ENCODE measurements around the gene KXD1. TPM values are rescaled to one million over a fixed set of nuclear protein-coding genes. Genes with fewer than 3 reads are reported as not detected.

Gene KXD1
- total RNA-seq, 1 donor from 2014 or later, result 63.4 TPM

- Mint-ChIP-seq H3K27ac (ENCODE audit: unreplicated experiment) (peak overlapping the region; percentile 77), H3K9me3 (ENCODE audit: low read depth) (no peaks in the 10 kb centered on the region), H3K4me3 (ENCODE audit: unreplicated experiment) (peak overlapping the region; percentile 84), H3K36me3 (ENCODE audit: low read depth) (peaks cover 6% of the 10 kb centered on the region), H3K27me3 (ENCODE audit: low read depth) (no peaks in the 10 kb centered on the region), H3K4me1 (ENCODE audit: low read depth) (peaks cover 16% of the 10 kb centered on the region)
- no peak for DNase-seq (ENCODE audit: low spot score)
- TF ChIP-seq, protein P1, sequence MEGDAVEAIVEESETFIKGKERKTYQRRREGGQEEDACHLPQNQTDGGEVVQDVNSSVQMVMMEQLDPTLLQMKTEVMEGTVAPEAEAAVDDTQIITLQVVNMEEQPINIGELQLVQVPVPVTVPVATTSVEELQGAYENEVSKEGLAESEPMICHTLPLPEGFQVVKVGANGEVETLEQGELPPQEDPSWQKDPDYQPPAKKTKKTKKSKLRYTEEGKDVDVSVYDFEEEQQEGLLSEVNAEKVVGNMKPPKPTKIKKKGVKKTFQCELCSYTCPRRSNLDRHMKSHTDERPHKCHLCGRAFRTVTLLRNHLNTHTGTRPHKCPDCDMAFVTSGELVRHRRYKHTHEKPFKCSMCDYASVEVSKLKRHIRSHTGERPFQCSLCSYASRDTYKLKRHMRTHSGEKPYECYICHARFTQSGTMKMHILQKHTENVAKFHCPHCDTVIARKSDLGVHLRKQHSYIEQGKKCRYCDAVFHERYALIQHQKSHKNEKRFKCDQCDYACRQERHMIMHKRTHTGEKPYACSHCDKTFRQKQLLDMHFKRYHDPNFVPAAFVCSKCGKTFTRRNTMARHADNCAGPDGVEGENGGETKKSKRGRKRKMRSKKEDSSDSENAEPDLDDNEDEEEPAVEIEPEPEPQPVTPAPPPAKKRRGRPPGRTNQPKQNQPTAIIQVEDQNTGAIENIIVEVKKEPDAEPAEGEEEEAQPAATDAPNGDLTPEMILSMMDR (IDR thresholded peaks at IDR 0.05), result no peak
Measured at GRCh38 chr19:18541992-18542940, 15.4 kb upstream of the KXD1 start.

- Mint-ChIP-seq H3K27me3 (ENCODE audit: low read depth) (no peaks in the 10 kb centered on the region), H3K9me3 (ENCODE audit: low read depth) (no peaks in the 10 kb centered on the region), H3K36me3 (ENCODE audit: low read depth) (peaks cover 4% of the 10 kb centered on the region), H3K4me1 (ENCODE audit: low read depth) (peaks cover 16% of the 10 kb centered on the region), H3K4me3 (ENCODE audit: unreplicated experiment) (peak within 1 kb of the TSS; percentile 84), H3K27ac (ENCODE audit: unreplicated experiment) (peak within 1 kb of the TSS; percentile 77)
- DNase-seq (ENCODE audit: low spot score), result peak; percentile 96
- TF ChIP-seq, protein P1 (IDR thresholded peaks at IDR 0.05), result no peak
Measured at GRCh38 chr19:18542941-18543813, 14.5 kb upstream of the KXD1 start, which contains the start of gene FKBP8. FKBP8 (minus strand) TSS chr19:18543573; CDS start chr19:18541970, 1,603 bp downstream.

- peak overlapping the region; percentile 51 for H3K27ac Mint-ChIP-seq (ENCODE audit: unreplicated experiment)
- H3K9me3 Mint-ChIP-seq (ENCODE audit: low read depth), result no peaks in the 10 kb centered on the region
- DNase-seq (ENCODE audit: low spot score), result no peak
Measured at GRCh38 chr19:18543814-18544475, 13.7 kb upstream of the KXD1 start.

GRCh38 chr19:18551631-18552030 is 6.0 kb upstream of the KXD1 start:
- Mint-ChIP-seq H3K9me3 (ENCODE audit: low read depth) (no peaks in the 10 kb centered on the region), H3K27ac (ENCODE audit: unreplicated experiment) (no peak overlapping the region), H3K4me3 (ENCODE audit: unreplicated experiment) (no peak overlapping the region), H3K4me1 (ENCODE audit: low read depth) (no peaks in the 10 kb centered on the region), H3K27me3 (ENCODE audit: low read depth) (no peaks in the 10 kb centered on the region), H3K36me3 (ENCODE audit: low read depth) (no peaks in the 10 kb centered on the region)
- no peak for DNase-seq (ENCODE audit: low spot score)
- TF ChIP-seq, protein P1 (IDR thresholded peaks at IDR 0.05), result no peak

More at GRCh38 chr19:18543814-18544475, 13.7 kb upstream of the KXD1 start:
- TF ChIP-seq, protein P1 (IDR thresholded peaks at IDR 0.05), result no peak
- Mint-ChIP-seq H3K4me1 (ENCODE audit: low read depth) (peaks cover 16% of the 10 kb centered on the region), H3K36me3 (ENCODE audit: low read depth) (peaks cover 4% of the 10 kb centered on the region), H3K4me3 (ENCODE audit: unreplicated experiment) (peak overlapping the region; percentile 70), H3K27me3 (ENCODE audit: low read depth) (no peaks in the 10 kb centered on the region)
